ENCODE measurements around the gene ZNF526.

ZNF526 gene

GRCh38 chr19:42219812-42220750 lies at the start of gene ZNF526:
Gene ZNF526 (plus strand): TSS chr19:42220312. CDS start chr19:42224404, 4,092 bp downstream.
- H3K4me3 ChIP-seq (ENCODE audit: low read length), result peak within 1 kb of the TSS; percentile 95
- DNase-seq (ENCODE audit: low read depth), result peak; percentile 98
- TF ChIP-seq CTCF (IDR thresholded peaks at IDR 0.05; ENCODE audit: insufficient read depth, low read depth, low read length, missing control alignments), result no peak

- DNase-seq (ENCODE audit: low read depth), result no peak
- no peak overlapping the region for H3K4me3 ChIP-seq (ENCODE audit: low read length)
- no peak for TF ChIP-seq CTCF (IDR thresholded peaks at IDR 0.05; ENCODE audit: insufficient read depth, low read depth, low read length, missing control alignments)
Measured at GRCh38 chr19:42170715-42171114, 49.4 kb upstream of the ZNF526 start.

- H3K4me3 ChIP-seq (ENCODE audit: low read length), result no peak overlapping the region
- TF ChIP-seq CTCF (IDR thresholded peaks at IDR 0.05; ENCODE audit: insufficient read depth, low read depth, low read length, missing control alignments), result no peak
- DNase-seq (ENCODE audit: low read depth), result no peak
Measured at GRCh38 chr19:42172261-42172660, 47.9 kb upstream of the ZNF526 start.

- H3K4me3 ChIP-seq (ENCODE audit: low read length), result no peak overlapping the region
- no peak for DNase-seq (ENCODE audit: low read depth)
- no peak for TF ChIP-seq CTCF (IDR thresholded peaks at IDR 0.05; ENCODE audit: insufficient read depth, low read depth, low read length, missing control alignments)
Measured at GRCh38 chr19:42173695-42174094, 46.4 kb upstream of the ZNF526 start.

GRCh38 chr19:42174188-42174587 lies 45.9 kb upstream of the ZNF526 start:
- DNase-seq (ENCODE audit: low read depth), result no peak
- no peak for TF ChIP-seq CTCF (IDR thresholded peaks at IDR 0.05; ENCODE audit: insufficient read depth, low read depth, low read length, missing control alignments)
- H3K4me3 ChIP-seq (ENCODE audit: low read length), result no peak overlapping the region

- no peak for TF ChIP-seq CTCF (IDR thresholded peaks at IDR 0.05; ENCODE audit: insufficient read depth, low read depth, low read length, missing control alignments)
- H3K4me3 ChIP-seq (ENCODE audit: low read length), result no peak overlapping the region
- no peak for DNase-seq (ENCODE audit: low read depth)
Measured at GRCh38 chr19:42174958-42175734, 45.0 kb upstream of the ZNF526 start.
